K562 (cell line): Measurements from ENCODE around the gene SUMO3. TPM values are rescaled to one million over a fixed set of nuclear protein-coding genes. Genes with fewer than 3 reads are reported as not detected.

ENCODE experiments used
- ATAC-seq: fragments of 200-7000 bp; cut with Tn5 transposase; 3 replicates; pipeline ENCODE4 v1.9.1; 2020; ENCODE audit warnings: moderate library complexity
- BruUV-seq: library from RNA; stranded (reverse); fragments of 400-500 nt; replicated peaks from 2 replicates; lab custom pipeline; 2021; lab: Mats Ljungman, UMichigan
- CTCF ChIA-PET: fragments of 300-600 bp; formaldehyde crosslinking; extraction: SDS; loops from one replicate; lab custom pipeline; 2021; ENCODE audit warnings: low intra/inter-chr PET ratio; lab: Yijun Ruan, JAX
- POLR2A ChIA-PET: fragments of 300-600, 350-650 bp; sonication (Branson Sonifier 250); formaldehyde crosslinking; extraction: SDS; loops from one replicate; lab custom pipeline; 2021; ENCODE audit warnings: antibody characterized with exemption, inconsistent platforms; lab: Yijun Ruan, JAX
- DNase-seq, 4 experiments: peaks; one replicate each; pipeline versions ENCODE4 v3.0.0 to v3.0.0-alpha.2; 2011 to 2018; ENCODE audit warnings: low spot score in 3 of 4, mixed read lengths in 3 of 4; ENCODE audit errors: extremely low read depth in 1 of 4
- FAIRE-seq: peaks from 2 replicates; lab custom pipeline; 2011; peaks lifted over from hg19 to GRCh38; lab: Jason Lieb, UNC
- H2AFZ ChIP-seq: 2 replicates; pipeline ENCODE4 v1.6.0; 2011; ENCODE audit warnings: low read depth, low read length, control low read depth, inconsistent platforms
- H3K27ac ChIP-seq: fragments of 200-600 bp; 3 replicates; pipeline ENCODE4 v1.8.0; 2011; ENCODE audit warnings: low read depth, mild to moderate bottlenecking, control low read depth, inconsistent platforms, low read length, moderate library complexity, mixed read lengths; ENCODE audit errors: extremely low read depth
- H3K27me3 ChIP-seq, 2 experiments: fragments of 300-600 bp in 1 of 2; 2 replicates in 1 of 2; 3 replicates in 1 of 2; pipeline versions ENCODE4 v1.6.0 to v1.8.0; 2011; ENCODE audit warnings: inconsistent platforms in 2 of 2, low read length in 2 of 2, mild to moderate bottlenecking in 1 of 2, mixed read lengths in 1 of 2, moderate library complexity in 1 of 2; ENCODE audit not compliant: control insufficient read depth in 2 of 2, insufficient read depth in 2 of 2
- H3K36me3 ChIP-seq: fragments of 300-600 bp; 3 replicates; pipeline ENCODE4 v1.8.0; 2011; ENCODE audit warnings: mild to moderate bottlenecking, low read length, inconsistent platforms; ENCODE audit not compliant: control insufficient read depth, insufficient read depth
- H3K4me1 ChIP-seq, 2 experiments: fragments of 200-600 bp in 1 of 2; replicated peaks in 1 of 2; 2 replicates in 1 of 2; 3 replicates in 1 of 2; pipeline versions ENCODE4 v1.5.1 to v1.8.0; 2011; ENCODE audit warnings: inconsistent platforms in 2 of 2, low read length in 2 of 2, mild to moderate bottlenecking in 1 of 2, mixed read lengths in 1 of 2, moderate library complexity in 1 of 2; ENCODE audit not compliant: control insufficient read depth in 2 of 2, insufficient read depth in 2 of 2
- H3K4me2 ChIP-seq: 2 replicates; pipeline ENCODE4 v1.6.1; 2011; ENCODE audit warnings: low read length, control low read depth, inconsistent platforms, mixed read lengths; ENCODE audit not compliant: insufficient read depth
- H3K4me3 ChIP-seq: fragments of 200-600 bp; sonication (generic), shearing (Covaris generic); 2 replicates; pipeline ENCODE4 v1.5.1; 2016; ENCODE audit warnings: control low read depth, inconsistent platforms
- H3K79me2 ChIP-seq: fragments of 200-600 bp; 3 replicates; pipeline ENCODE4 v1.8.0; 2011; ENCODE audit warnings: low read length, inconsistent platforms; ENCODE audit not compliant: control insufficient read depth, insufficient read depth
- H3K9ac ChIP-seq, 2 experiments: 2 replicates each; pipeline versions ENCODE4 v1.6.0 to v1.6.1; 2011; ENCODE audit warnings: low read depth in 2 of 2, low read length in 2 of 2, control low read depth in 1 of 2, inconsistent platforms in 1 of 2, mild to moderate bottlenecking in 1 of 2, mixed read lengths in 1 of 2; ENCODE audit not compliant: insufficient read depth in 1 of 2
- H3K9me1 ChIP-seq: one replicate; pipeline ENCODE4 v1.6.0; 2011; ENCODE audit warnings: inconsistent platforms, mild to moderate bottlenecking, low read length, moderate library complexity; ENCODE audit not compliant: control insufficient read depth, insufficient read depth
- H3K9me3 ChIP-seq: replicated peaks from 2 replicates; pipeline ENCODE4 v1.5.1; 2011; ENCODE audit warnings: low read depth, low read length, inconsistent platforms; ENCODE audit not compliant: control insufficient read depth, insufficient read depth
- H4K20me1 ChIP-seq: replicated peaks from 2 replicates; pipeline ENCODE4 v1.6.1; 2011; ENCODE audit warnings: low read length, inconsistent platforms, mixed read lengths; ENCODE audit not compliant: control insufficient read depth, insufficient read depth
- MCM5 ChIP-seq: fragments of 450-650 bp; IDR thresholded peaks from 2 replicates; pipeline ENCODE4 v1.6.1; 2016; ENCODE audit warnings: low read depth
- ZBTB5 ChIP-seq: fragments of 450-650 bp; IDR thresholded peaks from 2 replicates; pipeline ENCODE4 v1.6.1; 2017; ENCODE audit warnings: antibody characterized with exemption
- ZNF740 ChIP-seq, 3 experiments: fragments of 200-800 bp in 1 of 3; sonication (Bioruptor generic) in 1 of 3; sonication (generic) in 1 of 3; formaldehyde crosslinking in 1 of 3; IDR thresholded peaks; 2 replicates each; pipeline versions ENCODE4 v1.6.1 to v1.8.0; 2016 to 2022; ENCODE audit warnings: mild to moderate bottlenecking in 2 of 3, missing compliant biosample characterization in 2 of 3, missing genetic modification characterization in 2 of 3, missing genetic modification reagents in 1 of 3
- WGBS: fragments of 100-300 bp; shearing (Covaris generic); methylation state at CpG from one replicate; pipeline ENCODE4 v1.1.6; 2016; ENCODE audit warnings: low coverage, mixed read lengths; ENCODE audit not compliant: insufficient coverage; ENCODE audit errors: missing lambda C conversion rate; 5-methylcytosine and 5-hydroxymethylcytosine counted together
- in situ Hi-C: fragments of 300-500 bp; cut with MboI; formaldehyde crosslinking; loops from 4 replicates; pipeline ENCODE4 v1.15.0; 2018; ENCODE audit warnings: inconsistent platforms, mixed read lengths
- intact Hi-C: fragments of 100-400 bp; cut with micrococcal nuclease; formaldehyde crosslinking; loops from 2 replicates; pipeline ENCODE4 v1.14.2; 2022
- polyA plus RNA-seq, 8 experiments: library from polyadenylated mRNA; depleted of rRNA in 4 of 8; stranded (reverse) in 5 of 8; unstranded in 3 of 8; fragments of >200 nt; fragmentation: Nextera tagmentation in 2 of 8; fragmentation: Illumina TruSeq in 1 of 8; extraction: Ambion mirVana in 2 of 8; extraction: Trizol in 1 of 8; gene quantifications; 2 replicates each; pipeline versions ENCODE4 v1.2.1 to v1.2.3, GENCODE V29; 2011 to 2014; ENCODE audit warnings: inconsistent platforms in 1 of 8, missing spikeins in 1 of 8
- total RNA-seq, 7 experiments: library from RNA; depleted of rRNA in 6 of 7; stranded (reverse); fragments of >200 nt in 6 of 7; fragmentation: Illumina TruSeq in 2 of 7; extraction: Trizol in 2 of 7; gene quantifications; 2 replicates each; pipeline versions ENCODE4 v1.2.1 to v1.2.3, GENCODE V29; 2011 to 2021; ENCODE audit warnings: low replicate concordance in 1 of 7

The SUMO3 gene
- total and polyA plus RNA-seq, 9 of the 15 experiments (the other 6 are each of a cell fraction or from before 2014, with no cell fraction given) = 13.9 to 143 (median 113) TPM

- CTCF ChIA-PET = no interaction called here
- peaks cover 11 to 30% of the 10 kb centered on the region in 2 experiments; a peak in 4 of 5 replicates for H3K27me3 ChIP-seq
- no peak for TF ChIP-seq ZBTB5
- TF ChIP-seq MCM5 = no peak
- TF ChIP-seq ZNF740 (CRISPR knock-in tag; IDR thresholded peaks at IDR 0.05) = 0 out of 2 replicates have a peak, but pooled peaks have one; percentile 36
- no peak for TF ChIP-seq ZNF740 (tag; IDR thresholded peaks at IDR 0.05)
- TF ChIP-seq, all 486 proteins: peak for 1
- 57% methylated on average over 10 of the region's 13 CpGs for WGBS
- Histone ChIP-seq H3K9me3 (no peaks in the 10 kb centered on the region), H3K27ac (no peak overlapping the region), H2AFZ (no peak overlapping the region), H3K36me3 (no peaks in the 10 kb centered on the region), H3K4me3 (no peak overlapping the region), H3K79me2 (no peaks in the 10 kb centered on the region), H3K4me2 (no peak overlapping the region), H3K4me1 (peaks cover 21 to 48% of the 10 kb centered on the region in 2 experiments), H3K9ac (no peak overlapping the region), H4K20me1 (peaks cover 5% of the 10 kb centered on the region; the same call in 1 of the 2 replicates), H3K9me1 (no peaks in the 10 kb centered on the region)
- in situ Hi-C loops = no loop called here
- ATAC-seq (no peak), DNase-seq (no peak), FAIRE-seq (no peak)
- BruUV-seq = no TSS peak
- intact Hi-C loops = loop anchor here (10.0 kb wide), 1 partner anchor 793 kb away; no protein-coding TSS in a partner anchor
- POLR2A ChIA-PET = interaction anchor here (0.6 to 1.0 kb wide), 3 partner anchors 13 to 36 kb away, joined by 3 read pairs; partner anchors contain the start of gene UBE2G2
Observed at GRCh38 chr21:44837537-44837936, 19.7 kb upstream of the SUMO3 start.
